Left renal cortex interstitium (tissue), 4 donors: ENCODE results near the gene ALK. TPM values are rescaled to one million over a fixed set of nuclear protein-coding genes. Genes with fewer than 3 reads are reported as not detected.
A peak's percentile ranks its signal among the peaks of the same experiment; 100 is the strongest.

ENCODE experiments used
- DNase-seq, 4 donors: peaks; one replicate each; pipeline ENCODE4 v3.0.0-alpha.2; 2013; ENCODE audit warnings: low read depth in 4 of 4, low spot score in 2 of 4, missing footprints in 1 of 4
- polyA plus RNA-seq, 4 donors: library from polyadenylated mRNA; unstranded; fragments of 120-200 nt; gene quantifications; one replicate each; pipeline ENCODE4 v1.2.1, GENCODE V29; 2013; ENCODE audit not compliant: insufficient read length in 4 of 4

The ALK gene
- polyA plus RNA-seq, 4 donors, result 0.24 to 0.68 (median 0.31) TPM

GRCh38 chr2:29351248-29351647, 570.1 kb downstream of the ALK start:
- DNase-seq, result no peak

GRCh38 chr2:29349316-29350030, 571.9 kb downstream of the ALK start:
- DNase-seq, result no peak

GRCh38 chr2:29347774-29348461, 573.5 kb downstream of the ALK start:
- no peak for DNase-seq

GRCh38 chr2:29345236-29345635, 576.1 kb downstream of the ALK start:
- DNase-seq, result no peak

- DNase-seq, result no peak
Observed at GRCh38 chr2:29343830-29344229, 577.6 kb downstream of the ALK start.

- DNase-seq, result peak; percentile 39 to 85 (median 62)
Observed at GRCh38 chr2:29336341-29337241, 584.8 kb downstream of the ALK start.

- DNase-seq, result no peak
Observed at GRCh38 chr2:29335396-29335795, 586.0 kb downstream of the ALK start.

- peak in 2 of 4 donors; percentile 36 to 68 for DNase-seq
Observed at GRCh38 chr2:29334706-29335105, 586.7 kb downstream of the ALK start.

- no peak for DNase-seq
Observed at GRCh38 chr2:29332540-29332939, 588.8 kb downstream of the ALK start.

- no peak for DNase-seq
Observed at GRCh38 chr2:29329899-29330298, 591.5 kb downstream of the ALK start.

GRCh38 chr2:29326926-29327325, 594.5 kb downstream of the ALK start:
- no peak for DNase-seq

GRCh38 chr2:29325544-29325943, 595.8 kb downstream of the ALK start:
- DNase-seq, result no peak

- DNase-seq, result no peak
Observed at GRCh38 chr2:29323961-29324360, 597.4 kb downstream of the ALK start.

GRCh38 chr2:29323301-29323700, 598.1 kb downstream of the ALK start:
- no peak for DNase-seq

- no peak for DNase-seq
Observed at GRCh38 chr2:29322011-29322410, 599.4 kb downstream of the ALK start.

GRCh38 chr2:29317801-29318485, 603.4 kb downstream of the ALK start:
- no peak for DNase-seq

GRCh38 chr2:29317077-29317517, 604.3 kb downstream of the ALK start:
- DNase-seq, result no peak

- DNase-seq, result peak in 1 of 4 donors; percentile 41
Observed at GRCh38 chr2:29314816-29315571, 606.4 kb downstream of the ALK start.

GRCh38 chr2:29311458-29311857, 609.9 kb downstream of the ALK start:
- no peak for DNase-seq
